GM23248 (cell line): Measurements from ENCODE around the gene DMAP1.

Experiments used
- EZH2 ChIP-seq: fragments of 200-600 bp; sonication (generic); IDR thresholded peaks from 2 replicates; pipeline ENCODE4 v1.6.1; 2018; ENCODE audit warnings: antibody characterized with exemption, mild to moderate bottlenecking; ENCODE audit not compliant: insufficient read depth, poor library complexity, severe bottlenecking
- EZH2phosphoT487 ChIP-seq: fragments of 200-600 bp; sonication (generic); IDR thresholded peaks from 2 replicates; pipeline ENCODE4 v1.6.1; 2018; ENCODE audit warnings: antibody characterized with exemption, moderate library complexity, mild to moderate bottlenecking, low read depth; ENCODE audit not compliant: insufficient read depth

GRCh38 chr1:44265656-44266358, 52.5 kb downstream of the DMAP1 start:
- TF ChIP-seq EZH2 (no peak), EZH2phosphoT487 (no peak)
